Retinal pigment epithelial cell (primary cell): Measurements from ENCODE around the gene SEC24D.

Experiments used
- DNase-seq: peaks from one replicate; pipeline ENCODE4 v3.0.0-alpha.2; 2010; ENCODE audit warnings: low read depth
- H3K4me3 ChIP-seq: 2 replicates; pipeline ENCODE4 v1.5.1; 2011; ENCODE audit warnings: mild to moderate bottlenecking, low read length, control low read depth, moderate library complexity
- TF ChIP-seq, protein P1 (sequence below): conservative IDR thresholded peaks from 2 replicates; pipeline ENCODE4 v1.5.1; 2011; ENCODE audit warnings: low read depth, low read length, control low read depth, inconsistent platforms

Gene SEC24D

DNA sequence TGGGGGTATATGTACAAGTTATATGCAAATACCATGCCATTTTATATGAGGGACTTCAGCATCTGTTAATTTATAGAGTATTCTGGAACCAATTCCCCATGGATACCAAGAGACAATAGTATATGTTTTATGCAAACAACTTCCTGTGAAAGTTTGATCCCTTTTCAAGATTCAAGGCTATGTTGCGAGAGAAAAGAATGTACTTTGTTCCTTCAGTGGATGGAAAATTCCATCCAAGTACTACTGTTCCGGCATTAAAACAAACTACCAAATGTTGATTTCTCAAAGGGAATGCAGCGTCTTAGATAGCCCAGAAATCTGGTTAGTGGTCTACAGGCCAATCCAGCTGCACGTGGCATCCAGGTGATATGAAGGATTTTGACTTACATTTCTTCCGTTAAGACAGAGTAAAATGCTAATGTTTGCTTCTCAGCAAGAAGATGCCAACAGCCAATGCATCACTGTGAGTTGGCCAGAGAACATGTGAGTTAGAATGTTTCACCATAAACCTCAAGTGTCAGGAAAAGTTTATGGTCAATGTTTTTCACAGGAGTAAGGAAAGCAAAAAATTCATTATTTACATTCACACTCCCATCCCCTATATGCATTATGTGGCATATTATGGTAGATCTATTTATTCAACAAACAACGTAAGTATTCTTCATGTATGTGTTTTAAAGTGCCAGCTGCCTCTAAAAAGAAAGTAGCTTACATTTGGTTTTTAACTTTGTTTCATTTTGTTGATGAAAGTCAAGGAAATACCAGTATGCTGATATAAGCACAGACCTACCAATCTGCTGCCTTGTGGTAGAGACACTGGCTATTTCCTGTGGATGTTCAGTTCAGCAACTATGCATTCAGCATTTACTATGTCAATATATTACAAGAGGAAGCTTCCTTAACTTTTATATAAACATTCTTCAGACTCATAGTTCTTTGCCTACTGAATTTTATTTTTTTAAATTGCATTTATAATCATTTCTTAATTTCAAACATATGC, 106.3 kb downstream of the SEC24D start:
- TF ChIP-seq, protein P1, sequence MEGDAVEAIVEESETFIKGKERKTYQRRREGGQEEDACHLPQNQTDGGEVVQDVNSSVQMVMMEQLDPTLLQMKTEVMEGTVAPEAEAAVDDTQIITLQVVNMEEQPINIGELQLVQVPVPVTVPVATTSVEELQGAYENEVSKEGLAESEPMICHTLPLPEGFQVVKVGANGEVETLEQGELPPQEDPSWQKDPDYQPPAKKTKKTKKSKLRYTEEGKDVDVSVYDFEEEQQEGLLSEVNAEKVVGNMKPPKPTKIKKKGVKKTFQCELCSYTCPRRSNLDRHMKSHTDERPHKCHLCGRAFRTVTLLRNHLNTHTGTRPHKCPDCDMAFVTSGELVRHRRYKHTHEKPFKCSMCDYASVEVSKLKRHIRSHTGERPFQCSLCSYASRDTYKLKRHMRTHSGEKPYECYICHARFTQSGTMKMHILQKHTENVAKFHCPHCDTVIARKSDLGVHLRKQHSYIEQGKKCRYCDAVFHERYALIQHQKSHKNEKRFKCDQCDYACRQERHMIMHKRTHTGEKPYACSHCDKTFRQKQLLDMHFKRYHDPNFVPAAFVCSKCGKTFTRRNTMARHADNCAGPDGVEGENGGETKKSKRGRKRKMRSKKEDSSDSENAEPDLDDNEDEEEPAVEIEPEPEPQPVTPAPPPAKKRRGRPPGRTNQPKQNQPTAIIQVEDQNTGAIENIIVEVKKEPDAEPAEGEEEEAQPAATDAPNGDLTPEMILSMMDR = no peak
- H3K4me3 ChIP-seq = no peak overlapping the region
- DNase-seq = no peak

DNA sequence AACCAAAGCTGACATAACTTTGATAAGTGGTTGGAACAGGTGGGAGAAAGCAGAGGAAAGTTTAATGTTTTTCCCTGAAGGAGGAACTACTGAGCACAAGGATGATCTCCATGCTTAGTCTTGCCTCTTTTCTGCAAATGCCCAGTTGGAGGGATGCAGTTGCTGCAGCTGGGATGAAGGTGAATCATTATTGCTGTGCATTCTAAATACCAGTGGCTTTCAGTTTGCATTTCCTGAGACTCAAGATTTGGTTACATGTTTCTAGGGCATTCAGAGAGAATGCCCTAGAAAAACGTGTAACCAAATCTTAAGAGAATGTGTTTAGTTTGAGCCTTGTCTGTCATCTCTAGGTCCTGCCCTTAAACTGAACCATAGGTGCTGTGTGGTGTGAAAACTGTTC, 108.6 kb downstream of the SEC24D start:
- no peak overlapping the region for H3K4me3 ChIP-seq
- TF ChIP-seq, protein P1 = no peak
- no peak for DNase-seq

DNA sequence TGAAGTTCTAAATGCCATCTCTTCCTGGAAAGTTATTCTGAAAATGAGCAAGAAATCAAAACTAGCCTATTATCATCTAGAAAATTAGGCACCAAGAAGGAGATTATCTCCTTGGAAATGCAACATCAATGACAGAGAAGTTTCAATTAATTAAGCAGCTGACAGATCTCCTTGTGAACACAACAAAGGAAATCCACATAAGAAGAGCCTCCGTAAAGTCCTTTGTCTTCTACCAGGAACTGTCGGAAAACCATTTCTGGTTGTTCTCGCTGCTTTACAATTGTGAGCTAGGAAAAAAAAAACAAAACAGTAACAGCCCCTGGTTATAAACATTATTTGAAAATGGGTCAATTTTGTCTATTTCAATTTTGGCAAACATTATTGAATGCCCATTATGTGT, 112.6 kb downstream of the SEC24D start:
- DNase-seq = no peak
- TF ChIP-seq, protein P1 = no peak
- H3K4me3 ChIP-seq = no peak overlapping the region

DNA sequence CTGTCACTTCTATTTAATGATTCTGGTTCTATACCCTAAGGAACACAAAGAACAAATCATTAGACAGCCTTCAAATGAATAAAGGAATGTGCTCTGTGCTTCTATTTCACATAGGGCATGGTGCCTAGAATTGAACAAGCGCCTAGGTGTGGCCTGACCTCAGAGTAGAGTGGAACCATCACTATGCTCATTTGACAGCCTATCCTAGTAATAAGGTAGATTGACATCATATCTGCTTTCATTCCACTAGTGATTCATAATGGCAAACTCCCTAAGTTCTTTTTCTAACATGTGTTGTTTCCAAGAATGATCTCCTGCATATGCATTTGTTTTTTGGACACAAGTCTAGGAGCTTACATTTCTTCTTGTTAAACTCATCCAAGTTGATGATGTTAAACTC, 114.2 kb downstream of the SEC24D start:
- TF ChIP-seq, protein P1 = no peak

DNA sequence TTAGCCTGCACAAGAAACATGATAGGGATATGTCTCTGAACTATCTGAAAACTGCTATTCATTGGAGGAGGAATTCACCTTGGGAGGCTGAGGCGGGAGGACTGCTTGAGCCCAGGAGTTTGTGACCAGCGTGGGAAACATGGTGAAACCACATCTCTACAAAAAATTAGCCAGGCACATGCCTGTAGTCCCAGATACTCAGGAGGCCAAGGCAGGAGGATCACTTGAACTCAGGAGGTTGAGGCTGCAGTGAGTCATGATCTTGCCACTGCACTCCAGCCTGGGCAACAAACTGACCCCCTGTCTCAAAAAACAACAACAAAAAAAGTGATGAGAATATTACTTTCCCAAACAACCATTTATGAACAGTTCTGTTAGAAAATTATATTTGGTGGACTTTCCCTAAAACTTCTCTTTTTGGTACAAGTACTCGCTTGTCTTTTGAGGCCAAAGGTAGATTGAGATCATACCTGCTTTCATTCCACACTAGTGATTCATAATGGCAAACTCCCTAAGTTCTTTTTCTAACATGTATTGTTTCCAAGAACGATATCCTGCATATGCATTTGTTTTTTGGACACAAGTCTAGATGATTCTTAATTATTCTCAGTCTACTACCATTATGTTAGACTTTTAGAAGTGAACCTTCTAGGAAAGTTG, 117.3 kb downstream of the SEC24D start:
- H3K4me3 ChIP-seq = no peak overlapping the region
- TF ChIP-seq, protein P1 = no peak
- no peak for DNase-seq

More for the DNA sequence above, 114.2 kb downstream of the SEC24D start:
- no peak for DNase-seq
- H3K4me3 ChIP-seq = no peak overlapping the region

DNA sequence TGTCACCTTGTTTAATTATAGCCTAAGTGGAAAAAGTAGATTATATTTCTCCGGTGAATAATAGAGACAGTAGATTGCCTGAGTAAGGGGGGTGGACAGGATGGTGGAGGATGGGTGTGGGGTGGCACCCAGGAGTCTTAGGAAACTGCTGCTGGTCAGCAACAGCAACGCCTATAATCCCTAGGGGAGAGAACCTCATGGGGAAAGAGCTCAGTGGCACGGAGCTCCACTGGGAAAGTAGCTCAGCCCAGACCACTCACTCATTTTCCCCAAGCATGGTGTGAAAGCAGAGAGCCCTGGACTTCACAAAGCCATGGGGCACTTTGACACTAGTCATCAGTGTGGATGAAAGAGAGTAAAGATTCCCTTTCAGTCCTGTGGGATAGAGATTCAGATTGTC, 119.6 kb downstream of the SEC24D start:
- no peak for DNase-seq
- TF ChIP-seq, protein P1 = no peak
- H3K4me3 ChIP-seq = no peak overlapping the region
